GM10847 (cell line): ENCODE measurements around the gene RAD50.

Source experiments
- POLR2A ChIP-seq: IDR thresholded peaks from 2 replicates; pipeline ENCODE4 v1.6.1; 2011; ENCODE audit not compliant: insufficient read length; ENCODE audit errors: extremely low read depth

The RAD50 gene

GRCh38 chr5:132663771-132664695, 107.3 kb downstream of the RAD50 start:
- TF ChIP-seq POLR2A = peak; percentile 8

DNA sequence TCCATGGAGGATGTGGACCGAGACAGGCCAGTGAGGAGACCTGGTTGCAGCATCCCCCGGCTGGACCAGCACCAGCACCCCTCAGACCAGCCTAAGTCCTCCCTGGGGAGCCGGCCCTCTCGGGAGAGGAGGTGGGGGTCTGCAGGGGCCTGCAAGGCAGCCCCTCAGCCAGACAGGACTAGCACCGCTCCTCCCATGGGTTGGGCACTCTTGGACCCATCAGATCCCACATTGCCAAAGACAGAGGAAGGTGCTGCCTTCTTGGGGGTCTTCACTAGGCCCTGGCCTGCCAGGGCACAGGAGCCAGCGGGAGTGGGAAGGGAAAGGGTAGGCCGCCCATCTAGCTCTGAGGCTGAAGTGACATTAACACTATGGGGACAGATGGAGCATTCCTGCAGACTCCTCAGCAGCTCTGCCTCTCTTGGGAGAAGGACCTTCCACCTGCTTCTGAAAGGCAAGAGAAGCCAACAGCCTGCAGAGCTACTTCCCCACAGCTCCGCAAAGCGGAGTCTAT, 108.0 kb downstream of the RAD50 start:
- TF ChIP-seq POLR2A = no peak

- no peak for TF ChIP-seq POLR2A
Observed at GRCh38 chr5:132665574-132666080, 108.8 kb downstream of the RAD50 start.

GRCh38 chr5:132666310-132667123, 109.7 kb downstream of the RAD50 start:
- no peak for TF ChIP-seq POLR2A

DNA sequence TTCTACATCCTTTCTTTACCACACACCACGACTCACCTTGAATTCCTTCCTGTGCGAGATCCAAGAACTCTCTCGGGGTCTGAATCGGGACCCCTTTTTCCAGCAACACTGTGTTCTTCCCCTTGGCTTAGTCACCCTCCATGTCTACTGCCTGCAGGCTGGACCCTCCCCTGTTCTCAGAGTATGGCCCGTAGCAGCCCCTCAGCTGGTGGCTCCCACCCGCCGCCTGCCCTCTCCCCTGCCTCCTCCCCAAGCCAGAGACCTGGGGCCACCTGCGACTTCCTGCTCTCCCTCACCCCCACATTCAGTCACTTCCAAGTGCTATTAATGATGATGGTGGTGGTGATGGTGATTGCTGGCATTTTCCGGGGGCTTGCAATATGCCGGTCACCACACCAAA, 110.5 kb downstream of the RAD50 start:
- no peak for TF ChIP-seq POLR2A

GRCh38 chr5:132667761-132668705, 111.3 kb downstream of the RAD50 start:
- no peak for TF ChIP-seq POLR2A

GRCh38 chr5:132668706-132669454, 112.1 kb downstream of the RAD50 start:
- TF ChIP-seq POLR2A = no peak

DNA sequence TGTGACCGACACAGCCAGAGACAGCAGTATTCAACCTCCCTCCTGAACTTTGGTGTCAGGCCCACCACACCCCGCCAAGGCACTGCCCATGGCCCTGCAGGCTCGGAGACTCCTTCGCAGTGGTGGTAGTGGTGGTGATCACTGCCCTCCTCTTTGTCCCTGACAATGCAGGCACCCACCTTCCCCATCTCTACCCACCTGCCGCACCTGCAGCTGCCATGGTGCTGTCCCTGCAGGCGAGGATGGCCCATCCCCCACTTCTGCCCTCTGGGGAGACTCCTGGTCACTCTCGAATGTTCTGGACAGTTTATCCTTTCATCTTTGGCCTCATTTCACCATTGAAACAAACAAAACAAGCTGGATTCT, 112.7 kb downstream of the RAD50 start:
- TF ChIP-seq POLR2A = no peak

DNA sequence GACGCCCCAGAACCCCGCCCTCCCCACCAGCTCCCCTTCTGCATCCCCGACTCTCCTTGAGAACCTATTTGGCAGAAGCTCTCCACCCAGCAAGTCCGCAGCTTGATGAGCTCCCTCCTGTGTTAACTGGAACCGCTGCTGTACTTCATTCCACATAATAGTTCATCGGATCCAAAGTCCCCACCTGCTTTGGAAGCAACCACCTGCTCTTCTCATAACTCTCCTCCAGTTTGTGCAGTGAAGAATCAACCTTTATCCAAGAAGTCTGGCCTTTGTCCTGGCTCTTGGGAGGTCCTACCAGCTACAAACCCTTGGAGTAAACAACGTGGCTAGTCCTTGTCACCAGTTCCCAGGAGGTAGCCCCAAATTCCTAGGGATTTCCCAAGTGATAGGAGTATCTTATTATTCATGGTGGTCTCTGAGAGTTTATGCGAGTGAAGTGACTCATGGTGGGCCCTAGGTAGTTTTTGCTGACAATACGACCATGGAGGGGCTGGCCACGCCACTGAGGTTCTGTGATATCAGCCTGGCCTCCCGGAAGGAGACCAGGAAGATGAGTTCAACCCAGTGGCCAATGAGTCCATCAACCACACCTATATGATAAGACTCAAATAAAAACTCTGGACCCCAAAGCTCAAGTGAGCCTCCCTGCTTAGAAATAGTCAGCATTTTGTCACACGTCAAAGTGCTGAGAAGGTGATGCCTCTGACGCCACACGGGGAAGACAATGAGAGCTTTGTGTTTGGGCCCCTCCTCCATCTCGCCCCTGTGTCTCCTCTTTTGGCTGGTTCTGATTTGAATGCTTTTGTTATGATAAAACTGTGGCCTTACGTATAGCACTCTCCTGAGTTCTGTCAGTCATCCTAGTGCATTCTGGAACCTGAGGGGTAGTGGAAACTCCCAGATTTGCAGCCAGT, 113.4 kb downstream of the RAD50 start:
- no peak for TF ChIP-seq POLR2A

- no peak for TF ChIP-seq POLR2A
Observed at GRCh38 chr5:132671000-132671399, 114.2 kb downstream of the RAD50 start.

GRCh38 chr5:132673488-132673887, 116.7 kb downstream of the RAD50 start:
- TF ChIP-seq POLR2A = no peak

DNA sequence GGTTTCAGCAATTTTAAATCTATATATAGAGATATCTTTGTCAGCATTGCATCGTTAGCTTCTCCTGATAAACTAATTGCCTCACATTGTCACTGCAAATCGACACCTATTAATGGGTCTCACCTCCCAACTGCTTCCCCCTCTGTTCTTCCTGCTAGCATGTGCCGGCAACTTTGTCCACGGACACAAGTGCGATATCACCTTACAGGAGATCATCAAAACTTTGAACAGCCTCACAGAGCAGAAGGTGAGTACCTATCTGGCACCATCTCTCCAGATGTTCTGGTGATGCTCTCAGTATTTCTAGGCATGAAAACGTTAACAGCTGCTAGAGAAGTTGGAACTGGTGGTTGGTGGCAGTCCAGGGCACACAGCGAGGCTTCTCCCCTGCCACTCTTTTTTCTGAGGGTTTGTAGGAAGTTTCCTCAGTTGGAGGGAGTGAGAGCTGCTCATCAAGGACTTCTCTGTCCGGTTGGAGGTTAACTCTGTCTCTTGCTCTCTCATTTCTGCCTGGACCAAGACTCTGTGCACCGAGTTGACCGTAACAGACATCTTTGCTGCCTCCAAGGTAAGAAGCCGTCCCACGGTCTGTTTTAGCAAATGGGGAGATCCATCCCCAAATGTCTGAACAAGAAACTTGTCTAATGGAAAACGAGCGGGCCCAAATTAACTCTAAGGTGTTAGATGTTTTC, 117.3 kb downstream of the RAD50 start, which contains the start of gene IL4:
Gene IL4 (plus strand): TSS at position 51 of the 692 bp plus-strand sequence. CDS start 62 bp downstream, at position 113.
- no peak for TF ChIP-seq POLR2A
